IPS DF 4.7 (cell line): Measurements from ENCODE around the gene OTUD5.
"Not testable (repeated sequence)": the region's sequence is repeated elsewhere in the genome, so short reads cannot be mapped to it uniquely, and the experiment has no call there.

ENCODE experiments used
- DNase-seq: peaks from one replicate; pipeline ENCODE4 v3.0.0-alpha.2; 2013; ENCODE audit warnings: low spot score; ENCODE audit errors: extremely low read depth

Gene OTUD5, protein sequence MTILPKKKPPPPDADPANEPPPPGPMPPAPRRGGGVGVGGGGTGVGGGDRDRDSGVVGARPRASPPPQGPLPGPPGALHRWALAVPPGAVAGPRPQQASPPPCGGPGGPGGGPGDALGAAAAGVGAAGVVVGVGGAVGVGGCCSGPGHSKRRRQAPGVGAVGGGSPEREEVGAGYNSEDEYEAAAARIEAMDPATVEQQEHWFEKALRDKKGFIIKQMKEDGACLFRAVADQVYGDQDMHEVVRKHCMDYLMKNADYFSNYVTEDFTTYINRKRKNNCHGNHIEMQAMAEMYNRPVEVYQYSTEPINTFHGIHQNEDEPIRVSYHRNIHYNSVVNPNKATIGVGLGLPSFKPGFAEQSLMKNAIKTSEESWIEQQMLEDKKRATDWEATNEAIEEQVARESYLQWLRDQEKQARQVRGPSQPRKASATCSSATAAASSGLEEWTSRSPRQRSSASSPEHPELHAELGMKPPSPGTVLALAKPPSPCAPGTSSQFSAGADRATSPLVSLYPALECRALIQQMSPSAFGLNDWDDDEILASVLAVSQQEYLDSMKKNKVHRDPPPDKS

GRCh38 chrX:48957477-48957826 is at the start of gene OTUD5:
Gene OTUD5, minus strand, starts transcription at chrX:48957607. Its CDS starts 37 bp downstream, at chrX:48957570.
- no peak for DNase-seq

DNA sequence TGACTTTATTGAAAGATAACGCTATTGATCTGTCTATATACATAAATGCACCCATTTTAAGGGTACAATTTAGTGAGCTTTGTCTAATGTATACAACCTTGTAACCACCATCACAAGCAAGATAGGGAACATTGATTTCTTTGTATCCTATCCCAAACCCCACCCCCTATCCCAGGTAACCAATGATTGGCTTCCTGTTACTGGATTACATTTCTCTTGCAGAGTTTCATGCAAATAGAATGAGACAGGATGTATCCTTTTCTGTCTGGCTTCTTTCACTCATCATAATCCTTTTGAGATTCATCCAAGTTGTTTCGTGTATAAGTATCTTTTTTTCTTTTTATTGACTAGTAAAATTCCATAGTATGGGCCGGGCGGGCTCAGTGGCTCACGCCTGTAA is 46.3 kb upstream of the OTUD5 start:
- DNase-seq = no peak

- DNase-seq = no peak
Measured at GRCh38 chrX:49002091-49002935, 44.9 kb upstream of the OTUD5 start, which contains the start of gene GRIPAP1. Gene GRIPAP1, minus strand, starts transcription at chrX:49002264. Its CDS starts 35 bp downstream, at chrX:49002229.

DNA sequence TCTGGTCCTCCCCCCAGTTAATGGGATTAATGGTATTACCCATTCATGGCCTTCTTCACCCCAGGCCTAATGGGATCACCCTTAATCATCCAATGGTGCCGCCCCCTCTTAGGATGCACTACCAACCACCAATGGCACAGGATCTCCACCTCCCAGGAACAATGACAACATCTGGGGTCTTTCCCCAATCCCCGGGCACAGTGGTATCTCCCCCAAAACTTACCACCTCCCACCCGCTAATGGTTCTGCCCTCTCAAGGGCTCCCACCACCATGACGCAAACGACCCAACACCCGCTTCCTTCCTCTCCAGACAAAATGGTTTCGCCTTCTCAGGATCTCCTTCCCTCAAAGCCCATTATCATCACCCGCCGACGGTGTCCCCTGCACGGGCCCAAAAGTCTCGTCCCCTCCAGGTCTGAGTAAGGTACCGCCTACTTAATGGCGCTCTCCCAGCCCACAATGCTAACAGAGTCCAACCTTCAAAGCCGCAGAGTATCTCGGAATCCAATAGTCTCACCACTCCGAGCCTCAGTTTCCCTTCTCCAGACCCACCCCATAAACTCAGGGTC is 44.2 kb upstream of the OTUD5 start:
- no peak for DNase-seq

GRCh38 chrX:49000636-49001035 is 43.2 kb upstream of the OTUD5 start:
- no peak for DNase-seq

GRCh38 chrX:48999030-48999429 is 41.6 kb upstream of the OTUD5 start:
- no peak for DNase-seq

- DNase-seq = no peak
Measured at GRCh38 chrX:48998391-48998790, 41.0 kb upstream of the OTUD5 start.

DNA sequence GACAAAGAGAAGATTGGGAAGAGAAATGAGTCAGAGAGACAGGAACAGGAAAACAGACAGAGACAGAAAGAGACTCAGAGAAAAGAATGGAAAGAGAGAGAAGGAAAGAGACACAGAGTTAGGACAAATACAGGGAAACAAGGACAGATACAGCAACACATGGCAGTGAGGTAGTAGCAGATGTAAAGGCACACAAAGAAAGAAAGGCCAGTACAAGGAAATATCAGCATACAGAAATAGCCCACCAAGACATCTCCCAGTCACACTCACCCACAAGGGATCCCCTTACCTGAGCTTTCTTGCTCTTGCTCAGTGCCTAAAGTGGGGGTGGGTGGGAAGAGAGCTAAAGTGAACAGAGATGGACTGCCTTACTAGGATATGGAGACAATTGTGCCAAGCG is 40.5 kb upstream of the OTUD5 start:
- no peak for DNase-seq

DNA sequence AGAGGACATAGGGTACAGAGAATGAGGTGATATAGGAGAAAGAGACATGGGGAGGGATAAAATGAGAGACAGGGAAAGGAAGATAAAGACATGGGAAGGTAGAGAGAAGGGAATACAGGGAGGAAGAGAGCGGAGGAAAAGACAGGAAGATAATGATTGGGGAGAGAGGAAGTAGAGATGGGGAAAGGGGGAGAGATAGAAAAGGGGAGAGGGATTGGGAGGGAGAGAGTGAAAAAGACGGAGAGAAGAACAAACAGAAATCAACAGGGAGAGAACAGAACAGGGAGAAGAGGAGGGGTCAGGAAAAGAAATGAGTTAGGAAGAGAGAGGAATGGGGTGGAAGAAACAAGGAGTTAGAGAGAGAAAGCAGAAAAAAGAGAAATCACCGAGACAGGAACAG is 40.0 kb upstream of the OTUD5 start:
- DNase-seq = no peak

DNA sequence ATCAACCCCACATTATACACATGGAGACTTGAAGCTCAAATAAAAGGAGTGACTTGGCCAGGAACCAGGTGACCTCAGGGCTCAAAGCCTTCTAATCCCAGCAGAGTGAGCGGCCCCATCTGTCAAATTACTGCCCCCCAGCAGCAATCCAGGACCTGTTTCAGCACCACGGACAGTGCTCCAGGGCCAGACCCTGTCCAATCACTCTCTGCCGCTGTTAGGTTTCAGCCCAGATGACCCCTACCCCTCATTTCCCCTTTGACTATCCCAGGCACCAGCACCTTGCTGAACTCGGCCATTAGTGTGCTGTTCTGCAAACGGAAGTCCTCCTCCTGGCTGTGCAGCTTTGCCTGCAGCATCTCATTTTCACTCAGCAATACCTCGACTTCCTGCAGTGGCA is 39.6 kb upstream of the OTUD5 start:
- no peak for DNase-seq

DNA sequence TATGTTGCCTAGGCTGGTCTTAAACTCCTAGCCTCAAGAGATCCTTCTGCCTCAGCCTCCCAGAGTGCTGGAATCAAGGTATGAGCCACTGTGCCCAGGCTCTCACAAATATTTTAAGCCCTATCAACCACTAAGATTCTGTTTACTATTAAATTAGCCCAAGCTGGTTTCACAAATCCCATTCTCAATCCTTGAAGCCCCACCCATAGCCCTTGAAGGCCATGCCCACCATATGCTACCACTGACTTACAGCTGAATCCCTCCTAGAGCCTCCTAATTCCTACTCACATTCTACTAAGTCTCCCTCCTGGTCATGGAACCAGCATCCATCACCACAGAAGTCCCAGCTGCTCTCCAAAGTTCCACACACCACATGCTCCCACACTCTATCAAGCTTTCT is 34.9 kb upstream of the OTUD5 start:
- DNase-seq = no peak

GRCh38 chrX:48989483-48989882 is 32.1 kb upstream of the OTUD5 start:
- no peak for DNase-seq

GRCh38 chrX:48983896-48984295 is 26.5 kb upstream of the OTUD5 start:
- no peak for DNase-seq

DNA sequence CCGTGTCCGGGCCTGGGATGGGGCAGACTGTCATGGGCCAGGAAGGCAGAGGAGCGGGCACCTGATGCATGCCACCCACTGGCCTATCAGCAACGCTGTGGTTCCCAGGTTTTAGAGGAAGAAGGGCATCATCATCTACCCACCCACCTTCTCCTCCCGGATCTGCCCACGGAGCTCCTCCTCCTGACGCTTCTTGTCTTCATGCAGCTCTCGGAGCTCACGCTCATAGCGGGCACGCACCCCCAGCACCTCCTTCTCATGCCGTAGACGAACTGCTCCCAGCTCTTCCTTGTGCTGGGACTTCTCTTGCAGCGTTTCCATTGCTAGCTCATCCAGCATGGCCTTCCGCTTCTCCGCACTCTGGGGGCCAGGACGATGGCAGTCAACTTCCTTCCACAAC is 25.7 kb upstream of the OTUD5 start:
- DNase-seq = no peak

- no peak for DNase-seq
Measured at GRCh38 chrX:48981178-48981577, 23.8 kb upstream of the OTUD5 start.

DNA sequence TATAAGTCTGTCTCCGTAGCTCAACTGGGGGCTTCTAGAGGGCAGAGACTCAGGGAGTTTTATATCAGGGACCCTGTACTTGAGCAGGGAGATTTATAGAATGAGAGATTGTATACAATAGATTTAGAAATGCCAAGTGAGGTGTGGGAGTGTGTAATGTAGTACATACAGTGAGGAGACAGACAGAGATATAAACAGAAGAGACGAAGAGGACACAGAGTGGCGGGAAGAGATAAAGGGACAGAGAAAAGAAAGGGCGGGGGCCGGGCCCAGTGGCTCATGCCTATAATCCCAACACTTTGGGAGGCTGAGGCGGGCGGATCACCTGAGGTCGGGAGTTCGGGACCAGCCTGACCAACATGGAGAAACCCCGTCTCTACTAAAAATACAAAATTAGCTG is 22.9 kb upstream of the OTUD5 start:
- not testable (repeated sequence) for DNase-seq

DNA sequence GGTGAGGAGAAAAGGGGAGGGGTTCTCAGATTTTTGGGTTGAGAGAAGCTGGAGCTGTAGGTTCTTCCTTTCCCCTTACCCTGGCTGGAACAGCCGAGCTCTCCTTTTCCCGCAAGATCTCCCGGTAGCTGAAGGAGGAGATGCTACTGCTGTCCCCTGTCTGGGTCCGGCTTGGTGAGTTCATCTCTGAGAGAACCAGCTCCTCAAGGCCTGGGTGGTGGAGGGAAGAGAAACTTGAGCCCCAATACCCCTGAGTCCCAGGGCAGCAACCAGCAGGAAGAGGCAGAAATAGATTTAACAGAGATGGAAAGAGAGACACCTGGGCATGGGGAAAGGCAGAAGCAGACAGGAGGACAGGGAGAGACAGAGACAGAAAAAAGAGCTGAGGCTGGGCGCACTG is 20.8 kb upstream of the OTUD5 start:
- no peak for DNase-seq

- no peak for DNase-seq
Measured at GRCh38 chrX:48976086-48976485, 18.7 kb upstream of the OTUD5 start.

GRCh38 chrX:48975541-48975940 is 18.1 kb upstream of the OTUD5 start:
- no peak for DNase-seq

- no peak for DNase-seq
Measured at GRCh38 chrX:48975041-48975440, 17.6 kb upstream of the OTUD5 start.

GRCh38 chrX:48974574-48974973 is 17.2 kb upstream of the OTUD5 start:
- no peak for DNase-seq

DNA sequence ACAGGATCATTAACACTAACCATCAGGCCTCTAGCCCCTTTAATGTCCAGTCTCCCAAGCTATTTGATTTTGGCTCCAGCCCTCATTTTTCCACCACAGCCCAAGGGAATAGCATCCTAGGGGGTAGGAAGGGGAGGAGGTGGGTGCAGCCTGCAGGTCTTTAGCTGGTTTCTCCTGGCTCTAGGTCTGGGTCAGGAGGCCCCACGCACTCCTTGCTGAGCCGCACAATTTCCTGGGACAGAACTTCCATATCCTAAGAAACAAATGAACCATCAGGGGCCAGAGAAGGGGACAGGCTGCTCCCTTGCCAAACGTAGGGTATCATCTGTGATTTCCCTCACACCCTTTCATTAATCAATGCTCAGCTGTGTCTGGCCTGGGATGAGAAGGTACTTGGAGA is 16.6 kb upstream of the OTUD5 start:
- DNase-seq = no peak
